HG02571 (cell line): ENCODE measurements around the gene FBXL12.
"Not testable (repeated sequence)": the region's sequence is repeated elsewhere in the genome, so short reads cannot be mapped to it uniquely, and the experiment has no call there.

ENCODE experiments used
- ATAC-seq: cut with Tn5 transposase; IDR thresholded peaks from one replicate; pipeline ENCODE4 v1.9.1; 2021; ENCODE audit warnings: mild to moderate bottlenecking, moderate library complexity; ENCODE audit not compliant: unreplicated experiment

The FBXL12 gene

GRCh38 chr19:9796113-9796773 lies 22.6 kb downstream of the FBXL12 start:
- ATAC-seq, result peak; percentile 47

GRCh38 chr19:9793071-9793591 lies 25.7 kb downstream of the FBXL12 start:
- no peak for ATAC-seq

- no peak for ATAC-seq
Observed at GRCh38 chr19:9792206-9793070, 26.4 kb downstream of the FBXL12 start.

GRCh38 chr19:9791552-9792205 lies 27.2 kb downstream of the FBXL12 start:
- ATAC-seq, result no peak

DNA sequence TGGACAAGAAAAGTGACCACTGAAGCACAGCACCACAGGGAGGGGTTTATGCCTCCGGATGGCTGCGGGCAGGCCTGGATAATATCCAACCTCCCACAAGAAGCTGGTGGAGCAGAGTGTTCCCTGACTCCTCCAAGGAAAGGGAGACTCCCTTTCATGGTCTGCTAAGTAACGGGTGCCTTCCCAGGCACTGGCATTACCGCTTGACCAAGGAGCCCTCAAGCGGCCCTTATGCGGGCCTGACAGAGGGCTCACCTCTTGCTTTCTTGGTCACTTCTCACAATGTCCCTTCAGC lies 27.9 kb downstream of the FBXL12 start:
- not testable (repeated sequence) for ATAC-seq

DNA sequence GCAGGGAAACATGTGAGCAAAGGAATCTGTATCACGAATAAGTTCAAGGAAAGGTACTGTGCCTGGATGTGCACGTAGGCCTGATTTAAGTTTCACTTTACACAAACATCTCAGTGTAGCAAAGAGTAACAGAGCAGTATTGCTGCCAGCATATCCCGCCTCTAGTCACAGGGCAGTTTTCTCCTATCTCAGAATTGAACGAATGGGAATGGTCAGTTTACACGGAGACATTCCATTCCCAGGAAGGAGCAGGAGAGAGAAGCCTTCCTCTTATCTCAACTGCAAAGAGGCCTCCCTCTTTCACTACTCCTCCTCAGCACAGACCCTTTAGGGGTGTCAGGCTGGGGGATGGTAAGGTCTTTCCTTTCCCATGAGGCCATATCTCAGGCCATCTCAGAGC lies 29.3 kb downstream of the FBXL12 start:
- ATAC-seq, result not testable (repeated sequence)

- ATAC-seq, result no peak
Observed at GRCh38 chr19:9789066-9789465, 29.8 kb downstream of the FBXL12 start.

- not testable (repeated sequence) for ATAC-seq
Observed at GRCh38 chr19:9788604-9789003, 30.3 kb downstream of the FBXL12 start.

GRCh38 chr19:9786819-9787218 lies 32.1 kb downstream of the FBXL12 start:
- ATAC-seq, result no peak

GRCh38 chr19:9786342-9786741 lies 32.5 kb downstream of the FBXL12 start:
- no peak for ATAC-seq

- ATAC-seq, result peak; percentile 59
Observed at GRCh38 chr19:9785367-9786331, 33.2 kb downstream of the FBXL12 start.

GRCh38 chr19:9784163-9784496 lies 34.7 kb downstream of the FBXL12 start:
- ATAC-seq, result not testable (repeated sequence)

GRCh38 chr19:9782338-9782737 lies 36.5 kb downstream of the FBXL12 start:
- no peak for ATAC-seq

GRCh38 chr19:9768175-9769112 lies 50.4 kb downstream of the FBXL12 start, which contains the start of gene ZNF846:
ZNF846 (minus strand) TSS chr19:9768738; CDS start chr19:9764950, 3,788 bp downstream.
- peak; percentile 96 for ATAC-seq
